Fibroblast of peridontal ligament (primary cell): ENCODE measurements around the gene IGFLR1.
A peak's percentile ranks its signal among the peaks of the same experiment; 100 is the strongest.
"Not testable (repeated sequence)": the region's sequence is repeated elsewhere in the genome, so short reads cannot be mapped to it uniquely, and the experiment has no call there.

Experiments
- DNase-seq: peaks from one replicate; pipeline ENCODE4 v3.0.0-alpha.2; 2010; ENCODE audit errors: extremely low read depth

Gene IGFLR1

DNA sequence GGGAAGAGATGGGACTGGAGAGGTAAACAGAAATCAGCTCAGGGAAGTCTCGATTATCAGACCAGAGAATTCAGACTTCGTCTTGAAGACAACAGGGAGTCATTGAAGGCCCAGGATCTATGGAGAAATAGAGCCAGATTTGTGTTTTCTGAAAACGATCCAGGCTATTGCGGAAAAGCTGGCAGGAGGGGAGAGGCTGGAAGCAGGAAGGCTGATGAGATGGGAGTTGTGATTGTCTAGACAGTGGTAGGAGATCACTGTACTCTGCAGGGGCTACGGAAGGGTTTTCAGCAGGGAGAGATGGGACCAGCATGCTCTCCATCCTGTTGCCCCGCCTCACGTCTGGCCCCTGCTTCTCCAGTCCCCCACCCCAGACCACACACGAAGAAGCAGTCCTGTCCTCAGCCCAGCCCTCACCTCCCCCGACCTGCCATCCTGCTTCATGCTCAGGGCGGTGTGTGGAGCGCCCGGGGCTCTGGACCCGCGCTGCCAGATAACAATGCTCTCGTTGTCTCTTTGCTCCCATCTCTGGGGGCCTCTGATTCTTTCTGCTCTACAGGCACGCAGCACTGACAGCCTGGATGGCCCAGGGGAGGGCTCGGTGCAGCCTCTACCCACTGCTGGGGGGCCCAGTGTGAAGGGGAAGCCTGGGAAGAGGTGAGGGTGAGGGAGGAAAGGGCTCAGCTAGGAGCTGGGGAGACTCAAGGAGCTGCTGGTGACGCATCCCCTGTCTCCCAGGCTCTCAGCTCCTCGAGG lies 35.0 kb upstream of the IGFLR1 start:
- DNase-seq = no peak

DNA sequence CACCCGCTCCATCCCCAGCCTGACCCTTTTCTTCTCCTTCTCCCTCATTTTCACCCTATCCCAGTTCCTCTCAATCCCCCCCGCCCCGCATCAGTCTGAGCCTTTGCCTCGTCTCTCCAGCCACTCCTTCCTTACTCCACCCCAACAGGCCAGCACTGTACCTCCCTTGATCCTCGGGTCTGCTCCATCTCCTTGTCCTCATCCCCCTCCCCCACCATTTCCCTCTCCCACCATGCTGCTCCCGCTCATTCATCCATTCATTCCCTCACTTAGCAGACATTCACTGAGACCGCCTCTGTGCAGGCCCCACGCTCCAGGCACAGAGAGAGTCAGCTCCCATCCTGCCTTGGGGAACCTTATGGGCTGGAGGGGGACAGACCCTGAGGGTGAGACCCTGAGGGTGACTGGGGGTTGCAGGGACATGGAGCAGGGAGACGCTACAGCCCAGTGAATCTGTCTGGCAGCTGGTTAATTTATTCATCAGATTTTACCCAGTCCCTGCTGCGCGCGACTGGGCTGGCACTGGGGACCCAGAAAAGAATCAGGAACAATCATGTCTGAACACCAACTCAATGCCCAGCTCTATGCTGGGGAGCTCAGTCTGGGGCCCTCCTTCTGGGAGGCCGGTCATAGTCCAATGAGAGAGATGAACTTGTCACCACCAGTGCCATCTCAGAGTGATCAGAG lies 34.0 kb upstream of the IGFLR1 start:
- DNase-seq = no peak

DNA sequence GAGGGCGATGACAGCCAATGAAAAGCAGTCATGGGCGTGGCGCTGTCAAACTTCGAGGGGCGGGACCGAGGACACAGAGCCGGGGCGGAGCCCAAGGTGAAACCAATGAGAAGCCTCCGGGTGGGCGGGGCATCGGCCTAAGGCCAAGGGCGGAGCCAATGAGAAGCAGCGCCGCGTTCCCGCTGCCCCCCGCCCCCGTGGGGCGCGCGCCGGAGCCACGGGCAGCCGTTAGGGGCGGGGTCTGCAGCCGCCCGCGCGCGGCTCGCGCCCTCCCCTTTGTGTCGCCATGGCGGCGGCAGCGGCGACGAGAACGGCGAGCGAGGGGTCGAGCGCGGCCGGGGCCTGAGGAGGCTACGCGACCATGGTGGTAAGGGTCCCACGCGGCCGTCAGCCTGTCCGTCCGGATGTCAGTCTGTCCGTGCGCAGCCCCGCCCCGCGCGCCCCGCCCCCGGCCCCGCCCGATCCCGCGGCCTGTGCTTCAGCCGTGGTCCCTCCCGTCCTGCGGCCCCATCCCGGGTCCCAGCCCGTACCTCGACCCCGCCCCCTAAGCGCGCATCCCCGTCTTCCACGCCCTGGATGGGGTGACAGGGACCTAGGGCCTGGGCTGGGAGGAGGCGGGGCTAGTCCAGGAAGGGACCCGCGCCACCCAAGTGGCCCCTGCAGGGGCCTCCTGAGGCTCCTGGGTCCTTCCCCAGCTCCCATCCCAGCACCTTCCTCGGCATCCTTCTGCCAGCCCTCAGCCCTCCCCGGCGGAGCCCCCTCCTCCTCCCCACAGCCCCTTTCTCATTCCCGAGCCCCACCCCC lies 33.2 kb upstream of the IGFLR1 start, which contains the start of gene ARHGAP33:
Gene ARHGAP33 (plus strand): TSS at position 267 of the 804 bp plus-strand sequence. CDS start 95 bp downstream, at position 362.
- DNase-seq = peak; percentile 92

DNA sequence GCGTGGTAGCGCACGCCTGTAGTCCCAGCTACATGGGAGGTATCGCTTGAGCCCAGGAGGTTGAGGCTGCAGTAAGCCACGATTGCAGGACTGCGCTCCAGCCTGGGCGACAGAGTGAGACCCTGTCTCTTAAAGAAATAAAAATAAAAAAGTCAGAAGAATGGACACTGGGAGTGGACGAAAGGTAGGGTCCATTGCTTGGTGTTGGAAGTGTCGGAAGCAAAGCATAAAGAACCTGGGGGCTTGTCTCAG lies 32.7 kb upstream of the IGFLR1 start:
- DNase-seq = no peak

DNA sequence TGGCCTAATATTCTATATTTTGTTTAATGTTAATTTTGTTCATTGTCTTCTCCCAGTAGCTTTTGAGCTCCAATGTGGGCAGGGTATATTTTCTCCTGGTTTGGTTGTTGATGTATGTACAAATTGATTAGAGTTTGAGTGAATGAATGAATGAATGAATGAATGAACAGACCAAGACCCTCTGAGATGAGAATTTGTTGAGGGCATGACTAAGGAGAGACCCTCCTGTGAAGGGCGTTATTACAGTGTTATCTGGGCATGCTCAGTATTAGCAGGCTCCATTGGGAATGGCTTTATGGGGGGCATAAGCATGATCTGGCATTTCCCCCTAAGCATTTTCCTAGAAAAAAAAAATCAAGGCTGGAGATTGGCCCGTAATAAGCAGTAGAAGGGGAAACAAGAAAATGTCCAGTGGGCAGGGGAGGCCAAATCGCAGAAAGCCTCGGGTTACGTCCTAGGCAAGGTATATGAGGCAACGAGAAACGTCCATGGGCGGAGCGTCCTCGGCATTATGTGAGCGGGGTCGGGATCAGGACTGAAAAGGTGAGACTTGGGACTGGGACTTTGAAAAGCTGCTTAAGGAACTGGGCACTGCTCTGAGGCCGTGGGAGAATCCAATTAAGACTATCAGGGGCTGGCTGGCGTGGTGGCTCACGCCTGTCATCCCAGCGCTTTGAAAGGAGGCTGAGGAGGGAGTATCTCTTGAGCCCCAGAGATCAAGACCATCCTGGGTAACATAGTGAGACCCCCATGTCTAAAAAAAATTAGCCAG lies 32.2 kb upstream of the IGFLR1 start:
- DNase-seq = no peak

DNA sequence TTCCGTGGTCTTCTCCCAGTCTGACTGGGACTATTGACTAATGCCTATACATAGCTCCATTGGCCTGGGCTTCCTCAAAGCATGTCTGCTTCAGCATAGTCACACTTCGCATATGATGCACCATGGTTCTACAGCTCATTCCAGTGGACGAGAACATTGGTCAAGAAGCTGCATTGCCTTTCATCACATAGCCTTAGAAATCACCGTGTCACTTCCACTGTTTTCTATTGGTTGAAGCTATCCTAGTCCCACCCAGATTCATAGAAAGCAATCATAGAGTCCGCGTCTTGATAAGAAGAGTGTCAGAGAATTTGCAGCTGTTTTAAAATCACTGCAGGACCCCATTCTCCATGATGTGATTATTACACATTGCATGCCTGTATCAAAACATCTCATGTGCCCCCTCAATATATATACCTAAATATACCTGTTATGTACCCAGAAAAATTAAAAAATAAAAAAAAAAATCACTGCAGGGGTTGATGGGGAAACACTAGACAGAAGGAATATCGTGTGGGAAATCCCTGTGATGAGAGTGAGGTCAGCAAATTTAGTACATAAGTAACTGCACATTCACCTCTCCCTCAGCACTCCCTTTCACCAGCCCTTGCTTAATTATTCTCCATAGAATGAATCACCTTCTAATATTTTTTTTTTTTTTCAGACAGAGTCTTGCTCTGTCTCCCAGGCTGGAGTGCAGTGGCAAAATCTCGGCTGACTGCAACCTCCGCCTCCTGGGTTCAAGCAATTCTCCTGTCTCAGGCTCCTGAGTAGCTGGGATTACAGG lies 31.0 kb upstream of the IGFLR1 start:
- peak; percentile 5 for DNase-seq

DNA sequence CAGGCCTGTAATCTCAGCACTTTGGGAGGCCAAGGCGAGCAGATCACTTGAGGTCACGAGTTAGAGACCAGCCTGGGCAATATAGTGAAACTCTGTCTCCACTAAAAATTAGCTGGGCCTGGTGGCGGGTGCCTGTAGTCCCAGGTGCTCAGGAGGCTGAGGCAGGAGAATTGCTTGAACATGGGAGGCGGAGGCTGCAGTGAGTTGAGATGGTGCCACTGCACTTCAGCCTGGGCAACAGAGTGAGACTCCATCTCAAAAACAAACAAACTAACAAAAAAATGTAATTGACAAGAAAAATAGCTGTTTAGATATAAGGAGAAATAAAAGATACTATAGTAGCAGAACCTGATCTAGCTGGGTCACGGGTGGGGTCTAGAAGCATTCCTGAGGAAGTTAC lies 30.1 kb upstream of the IGFLR1 start:
- DNase-seq = not testable (repeated sequence)

DNA sequence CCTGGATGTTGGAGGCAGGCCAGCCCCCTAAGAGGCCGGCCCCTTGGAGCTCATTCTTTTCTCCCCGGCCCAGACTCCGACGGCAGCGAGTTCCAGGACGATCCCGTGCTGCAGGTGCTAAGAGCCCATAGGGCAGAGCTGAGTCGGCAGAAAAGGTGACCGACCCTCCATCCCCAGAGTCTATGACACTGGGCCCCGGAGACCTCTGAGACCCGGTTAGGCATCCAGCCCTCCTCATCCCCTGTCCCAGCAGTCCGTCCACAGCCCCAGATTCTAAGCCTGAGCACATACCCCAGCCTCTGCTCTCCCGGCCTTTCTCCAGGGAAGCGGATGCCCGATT lies 25.8 kb upstream of the IGFLR1 start:
- DNase-seq = no peak

DNA sequence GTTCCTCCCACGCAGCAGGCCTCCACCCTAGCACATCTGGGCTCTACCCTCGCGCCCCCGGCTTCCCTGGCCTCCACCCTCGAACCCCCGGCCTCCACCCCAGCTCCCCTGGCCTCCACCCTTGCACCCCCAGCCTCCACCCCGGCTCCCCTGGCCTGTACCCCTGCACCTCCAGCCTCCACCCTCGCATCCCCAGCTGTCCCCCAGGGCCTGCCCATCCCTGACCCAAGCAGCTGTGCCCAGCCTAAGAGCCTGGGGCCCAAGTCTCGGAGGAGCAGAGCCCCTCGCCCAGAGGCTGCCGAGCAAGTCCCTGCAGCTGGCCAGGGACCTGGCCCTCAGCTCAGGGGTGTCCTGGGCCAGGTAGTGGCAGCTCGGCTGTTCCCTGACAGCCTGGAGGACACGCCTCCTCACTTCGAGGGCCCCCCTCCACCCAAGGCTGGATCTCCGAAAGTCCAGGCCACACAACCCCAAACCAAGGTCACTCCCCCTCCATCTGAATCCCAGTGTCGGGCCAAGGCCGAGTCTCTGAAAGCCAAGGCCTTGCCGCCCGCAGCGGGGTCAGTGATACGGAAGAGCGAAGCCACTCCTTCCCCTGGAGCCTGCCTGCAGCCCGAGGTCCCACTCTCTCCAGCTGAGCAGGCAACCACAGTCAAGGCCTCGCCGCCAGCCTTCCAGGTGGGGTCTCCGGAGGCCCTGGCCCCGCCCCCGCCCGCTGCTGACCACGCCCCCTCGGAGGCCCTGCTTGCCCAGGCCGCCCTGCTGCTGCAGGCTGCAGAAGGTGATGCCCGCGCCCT lies 25.2 kb upstream of the IGFLR1 start:
- DNase-seq = no peak

DNA sequence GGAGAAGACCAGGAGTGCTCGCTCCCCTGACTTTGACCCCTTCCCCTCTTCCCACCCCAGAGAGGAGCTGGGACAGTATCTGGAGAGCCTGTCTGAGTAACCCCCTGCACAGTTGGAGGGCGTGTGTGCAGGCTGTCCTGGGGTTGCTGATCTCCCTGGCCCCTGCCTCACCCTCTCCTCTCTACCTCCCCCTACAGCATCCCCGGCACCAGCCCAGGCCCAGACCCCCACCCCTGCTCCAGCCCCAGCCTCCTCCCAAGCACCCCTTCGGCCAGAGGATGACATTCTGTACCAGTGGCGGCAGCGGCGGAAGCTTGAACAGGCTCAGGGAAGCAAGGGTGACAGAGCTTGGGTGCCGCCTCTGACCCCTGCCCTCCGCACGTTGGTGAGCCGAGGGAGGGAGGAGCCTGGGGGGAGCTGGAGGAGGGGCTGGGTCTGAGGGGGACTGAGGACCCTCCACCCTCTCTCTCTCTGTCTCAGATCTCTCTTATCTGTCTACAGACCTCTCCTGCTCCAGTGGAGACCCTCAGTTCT lies 24.4 kb upstream of the IGFLR1 start:
- DNase-seq = no peak

DNA sequence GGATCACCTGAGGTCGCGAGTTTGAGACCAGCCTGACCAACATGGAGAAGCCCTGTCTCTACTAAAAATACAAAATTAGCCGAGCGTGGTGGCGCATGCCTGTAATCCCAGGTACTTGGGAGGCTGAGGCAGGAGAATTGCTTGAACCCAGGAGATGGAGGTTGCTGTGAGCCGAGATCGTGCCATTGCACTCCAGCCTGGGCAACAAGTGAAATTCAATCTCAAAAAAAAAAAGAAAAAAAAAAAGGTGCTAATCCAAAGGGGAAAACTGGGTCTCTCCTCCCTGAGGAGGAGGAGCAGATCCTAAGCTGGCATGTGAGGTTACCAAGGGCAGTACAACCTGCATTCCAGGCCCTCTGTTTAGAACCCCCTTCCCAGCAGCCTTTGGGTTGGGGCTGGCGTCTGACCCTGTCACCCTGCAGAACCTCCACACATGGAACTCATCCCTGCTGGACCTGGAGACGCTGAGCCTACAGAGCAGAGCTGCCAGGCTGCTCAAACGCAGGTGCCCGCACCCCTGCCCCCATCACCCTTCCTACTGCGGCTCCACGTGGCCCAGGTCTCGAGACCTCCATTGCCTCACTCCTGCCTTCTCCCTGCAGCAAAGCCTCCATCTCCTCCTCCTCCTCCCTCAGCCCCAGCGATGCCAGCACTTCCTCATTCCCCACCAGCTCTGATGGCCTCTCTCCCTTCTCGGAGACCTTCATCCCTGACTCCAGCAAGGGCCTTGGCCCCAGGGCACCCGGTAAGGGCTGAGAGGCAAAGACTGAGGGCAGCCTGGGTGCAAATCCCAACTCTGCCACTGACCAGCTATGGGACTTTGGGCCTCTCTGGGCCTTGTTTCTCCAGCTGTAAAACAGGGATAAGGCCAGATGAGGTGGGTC lies 22.4 kb upstream of the IGFLR1 start:
- no peak for DNase-seq

DNA sequence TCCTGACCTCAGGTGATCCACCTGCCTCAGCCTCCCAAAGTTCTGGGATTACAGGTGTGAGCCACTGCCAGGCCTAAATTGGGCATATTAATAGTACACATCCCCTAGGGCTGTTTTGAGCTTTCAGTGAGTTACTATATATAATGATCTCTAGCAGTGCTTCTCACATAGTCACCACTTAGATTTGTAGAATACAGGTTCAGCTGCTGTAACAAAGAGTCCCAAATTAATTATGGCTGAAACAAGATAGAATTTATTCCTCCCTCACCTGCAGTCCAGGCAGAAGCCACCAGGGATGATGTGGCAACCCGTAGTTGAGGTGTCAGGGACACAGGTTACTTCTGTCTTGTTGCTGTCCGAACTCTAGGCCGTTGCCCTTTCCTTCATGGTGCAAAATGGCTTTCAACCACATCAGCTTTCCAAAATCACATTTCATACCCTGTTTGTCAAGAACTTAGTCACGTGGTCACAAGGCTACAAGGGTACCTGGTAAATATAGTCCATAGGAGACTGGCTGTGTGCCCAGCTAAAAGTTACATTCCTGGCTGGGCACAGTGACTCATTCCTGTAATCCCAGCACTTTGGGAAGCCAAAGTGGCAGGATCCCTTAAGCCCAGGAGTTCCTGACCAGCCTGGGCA lies 18.6 kb upstream of the IGFLR1 start:
- no peak for DNase-seq

DNA sequence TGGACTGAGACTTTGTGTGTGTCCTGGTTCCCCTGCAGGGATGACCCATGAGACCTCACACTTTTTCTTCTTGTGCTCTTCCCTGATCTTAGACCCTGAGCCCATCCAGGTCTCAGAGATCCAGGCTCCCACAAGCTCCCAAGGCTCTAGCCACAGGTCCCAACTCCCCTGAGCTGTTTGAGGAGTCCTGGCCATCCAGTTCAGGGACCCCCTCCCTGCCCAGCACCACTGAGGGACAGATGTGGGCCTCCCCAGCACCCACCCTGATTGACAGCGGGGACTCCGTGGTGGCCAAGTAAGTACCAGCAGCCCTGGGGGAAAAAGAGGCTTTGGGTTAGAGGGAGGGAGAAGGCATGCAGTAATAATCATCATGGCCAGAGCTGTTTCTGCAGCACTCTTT lies 17.4 kb upstream of the IGFLR1 start:
- no peak for DNase-seq

DNA sequence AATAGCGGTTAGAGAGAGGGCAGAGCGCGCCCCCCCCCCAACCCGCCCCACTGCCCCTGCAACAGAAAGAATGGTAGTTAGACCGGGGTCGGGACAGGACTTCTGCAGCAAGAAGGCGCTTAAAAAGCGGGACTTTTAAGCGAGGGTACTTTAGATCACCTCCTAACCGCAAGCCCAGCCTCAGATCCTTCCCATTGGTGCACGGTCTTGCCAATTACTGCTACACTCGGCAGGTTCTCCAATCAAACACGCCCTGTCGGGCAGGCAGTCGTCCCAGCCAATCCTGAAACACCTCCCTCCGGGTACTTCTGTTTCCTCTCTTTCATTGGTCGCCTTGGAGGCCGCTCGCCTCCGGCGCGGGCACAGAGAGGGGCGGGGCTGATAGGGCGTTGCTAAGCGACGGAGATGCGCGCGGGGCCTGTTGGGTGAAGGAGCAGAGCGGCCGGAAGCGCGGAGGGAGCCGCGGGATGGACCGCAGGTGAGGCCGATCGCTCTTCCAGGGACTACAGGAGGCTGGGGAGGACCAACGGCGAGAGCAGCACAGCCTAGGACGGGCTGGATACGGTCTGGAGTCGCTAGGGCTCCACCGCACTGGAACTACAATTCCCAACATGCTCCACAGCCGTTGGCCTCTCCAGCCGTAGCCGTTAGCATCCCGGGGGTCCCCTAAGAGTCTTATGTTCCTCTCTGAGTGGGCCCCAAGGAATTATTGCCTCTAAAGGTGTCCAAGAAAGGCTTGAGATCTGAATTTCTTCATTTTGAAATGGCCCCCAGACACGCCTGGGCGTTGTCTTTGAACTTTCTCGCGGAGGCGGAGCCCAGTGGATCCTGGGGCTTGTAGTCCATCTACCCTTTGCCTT lies 15.7 kb upstream of the IGFLR1 start, which contains the start of gene PROSER3:
Gene PROSER3 (plus strand): TSS at position 428 of the 860 bp plus-strand sequence. CDS start 40 bp downstream, at position 468.
- peak; percentile 100 for DNase-seq

DNA sequence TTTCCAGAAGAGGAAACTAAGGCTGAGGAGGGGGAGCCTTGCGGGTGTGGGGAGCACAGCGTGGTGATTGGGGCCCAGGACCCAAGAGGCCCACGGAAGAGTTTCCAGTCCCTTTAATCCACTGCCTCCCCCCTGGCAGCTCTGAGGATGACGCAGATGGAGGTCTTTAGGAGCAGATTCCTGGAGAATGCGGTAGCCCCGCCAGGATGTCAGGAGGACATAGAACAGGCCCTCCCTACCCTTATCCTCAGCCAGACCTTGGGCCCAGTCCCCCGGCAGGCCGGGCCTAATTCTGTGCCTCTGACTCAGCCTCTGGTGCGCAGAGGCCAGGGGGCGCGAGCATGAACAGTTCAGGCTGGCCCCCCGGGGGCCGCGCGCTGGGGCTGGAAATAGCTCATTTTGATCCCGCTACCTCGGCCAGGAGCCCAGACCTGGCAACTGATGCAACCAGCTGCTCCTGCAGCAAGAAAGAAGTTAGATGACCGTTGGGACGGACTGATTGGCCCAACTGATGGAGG lies 15.0 kb upstream of the IGFLR1 start:
- peak; percentile 95 for DNase-seq

DNA sequence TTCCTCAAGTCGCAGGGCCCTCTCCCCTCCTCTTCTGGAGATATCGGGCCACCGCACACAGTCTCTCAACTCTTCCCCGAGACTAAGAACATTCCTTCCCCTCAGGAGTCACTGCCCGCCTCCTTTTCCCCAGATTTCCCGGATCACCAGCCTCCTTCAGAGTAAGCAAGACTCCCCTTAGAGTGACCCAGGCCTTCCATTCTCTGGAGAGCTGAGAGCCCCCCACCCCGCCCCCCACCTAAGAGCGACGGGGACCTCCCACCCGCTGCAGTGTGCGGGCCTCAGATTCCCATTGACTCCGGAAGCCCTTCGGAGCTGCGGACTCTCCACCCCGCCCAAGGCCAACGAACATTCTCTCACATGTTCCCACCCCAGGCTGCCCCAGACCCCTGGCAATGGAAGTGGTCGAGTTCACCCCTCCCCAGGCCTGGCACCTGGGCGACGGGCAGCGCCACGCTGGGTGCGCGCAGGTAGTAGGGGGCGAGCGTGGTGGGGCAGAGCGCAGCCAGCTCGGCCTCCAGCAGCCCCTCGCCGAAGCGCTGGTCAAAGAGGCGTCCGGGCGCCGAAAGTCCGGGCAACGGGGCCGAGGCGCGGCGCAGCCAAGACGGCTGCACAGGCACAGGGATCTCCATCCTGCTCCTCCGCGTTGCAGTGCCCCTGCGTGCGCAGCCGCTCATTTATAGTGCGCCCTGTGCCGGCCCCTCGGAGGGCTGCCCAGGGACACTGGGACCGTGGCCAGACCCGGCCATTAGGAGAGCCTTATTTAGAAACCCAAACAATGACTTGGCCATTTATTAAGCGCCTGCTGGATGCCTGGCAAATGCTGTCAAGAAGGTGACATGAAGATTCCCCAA lies 14.4 kb upstream of the IGFLR1 start, which contains the start of gene HSPB6:
Gene HSPB6 (minus strand): TSS at position 653 of the 854 bp plus-strand sequence. CDS start 21 bp downstream, at position 632.
- peak; percentile 36 for DNase-seq
